ENCODE results near the gene PDLIM5. TPM values are rescaled to one million over a fixed set of nuclear protein-coding genes. Genes with fewer than 3 reads are reported as not detected.

The PDLIM5 gene
- total RNA-seq, 1 experiment from 2014 or later: 58.0 TPM

GRCh38 chr4:94545296-94545695 is 93.6 kb downstream of the PDLIM5 start:
- H3K27me3 Mint-ChIP-seq (ENCODE audit: low read depth): no peaks in the 10 kb centered on the region
- H2AK5ac ChIP-seq (ENCODE audit: insufficient read length, low read length): no peak overlapping the region
- no peak overlapping the region for H2BK120ac ChIP-seq (ENCODE audit: low read depth, low read length, poor library complexity, severe bottlenecking)
- H3K27ac Mint-ChIP-seq: no peak overlapping the region
- no peak overlapping the region for H3K4me3 Mint-ChIP-seq
- H4K5ac ChIP-seq (ENCODE audit: insufficient read length, low read depth, low read length): no peak overlapping the region
- no peaks in the 10 kb centered on the region for H3K23me2 ChIP-seq (ENCODE audit: insufficient read length, low read depth, low read length, poor library complexity, severe bottlenecking)
- H3K4me1 ChIP-seq (ENCODE audit: insufficient read depth, low read length): peaks cover 9% of the 10 kb centered on the region; the same call in 1 of the 2 replicates
- H3K4me2 ChIP-seq (ENCODE audit: insufficient read depth, insufficient read length, low read length): no peak overlapping the region
- no peak overlapping the region for H3K9ac ChIP-seq (ENCODE audit: extremely low read depth, insufficient read length, low read length)
- no peak overlapping the region for H2BK5ac ChIP-seq (ENCODE audit: insufficient read length, low read length)
- no peak overlapping the region for H4K91ac ChIP-seq (ENCODE audit: insufficient read length, low read depth, low read length)
- no peaks in the 10 kb centered on the region for H3K27me3 ChIP-seq (ENCODE audit: insufficient read depth, low read length)
- H3K4ac ChIP-seq (ENCODE audit: low read depth, low read length): no peak overlapping the region
- no peak overlapping the region for H2BK12ac ChIP-seq (ENCODE audit: insufficient read length, low read depth, low read length)
- no peaks in the 10 kb centered on the region for H4K20me1 ChIP-seq (ENCODE audit: control insufficient read depth, insufficient read depth, insufficient read length)
- TF ChIP-seq, protein P1, sequence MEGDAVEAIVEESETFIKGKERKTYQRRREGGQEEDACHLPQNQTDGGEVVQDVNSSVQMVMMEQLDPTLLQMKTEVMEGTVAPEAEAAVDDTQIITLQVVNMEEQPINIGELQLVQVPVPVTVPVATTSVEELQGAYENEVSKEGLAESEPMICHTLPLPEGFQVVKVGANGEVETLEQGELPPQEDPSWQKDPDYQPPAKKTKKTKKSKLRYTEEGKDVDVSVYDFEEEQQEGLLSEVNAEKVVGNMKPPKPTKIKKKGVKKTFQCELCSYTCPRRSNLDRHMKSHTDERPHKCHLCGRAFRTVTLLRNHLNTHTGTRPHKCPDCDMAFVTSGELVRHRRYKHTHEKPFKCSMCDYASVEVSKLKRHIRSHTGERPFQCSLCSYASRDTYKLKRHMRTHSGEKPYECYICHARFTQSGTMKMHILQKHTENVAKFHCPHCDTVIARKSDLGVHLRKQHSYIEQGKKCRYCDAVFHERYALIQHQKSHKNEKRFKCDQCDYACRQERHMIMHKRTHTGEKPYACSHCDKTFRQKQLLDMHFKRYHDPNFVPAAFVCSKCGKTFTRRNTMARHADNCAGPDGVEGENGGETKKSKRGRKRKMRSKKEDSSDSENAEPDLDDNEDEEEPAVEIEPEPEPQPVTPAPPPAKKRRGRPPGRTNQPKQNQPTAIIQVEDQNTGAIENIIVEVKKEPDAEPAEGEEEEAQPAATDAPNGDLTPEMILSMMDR (conservative IDR thresholded peaks at IDR 0.05): no peak
- no CpG with 5 or more reads among the region's 2 CpGs for WGBS (ENCODE audit: extremely low coverage, insufficient read length, low lambda C conversion rate)
- H3K56ac ChIP-seq (ENCODE audit: insufficient read length, low read depth, low read length): no peak overlapping the region
- no peak overlapping the region for H2AFZ ChIP-seq (ENCODE audit: low read length)
- H2BK15ac ChIP-seq (ENCODE audit: low read depth, low read length): no peak overlapping the region
- 0 out of 5 replicates have a peak, but pooled peaks cover 0 to 3% of the 10 kb centered on the region in 2 experiments for H3K9me3 Mint-ChIP-seq
- H3K79me1 ChIP-seq (ENCODE audit: insufficient read depth, low read depth, low read length, poor library complexity, severe bottlenecking): peaks cover 2% of the 10 kb centered on the region
- no peak overlapping the region for H3K18ac ChIP-seq (ENCODE audit: insufficient read length, low read depth, low read length)
- no peak overlapping the region for H3K27ac ChIP-seq (ENCODE audit: insufficient read length, low read depth, low read length)
- H4K8ac ChIP-seq (replicated peaks; ENCODE audit: insufficient read length, low read depth, low read length): no peak overlapping the region
- H3K79me2 ChIP-seq (ENCODE audit: insufficient read depth, low read length): no peaks in the 10 kb centered on the region
- H2BK20ac ChIP-seq (ENCODE audit: low read depth, low read length, poor library complexity, severe bottlenecking): no peak overlapping the region
- H3K4me1 Mint-ChIP-seq: peaks cover 29 to 34% of the 10 kb centered on the region in 2 experiments
- H3K23ac ChIP-seq (ENCODE audit: insufficient read length, low read depth, low read length): no peak overlapping the region
- H3T11ph ChIP-seq (ENCODE audit: low read length): no peak overlapping the region
- no peaks in the 10 kb centered on the region for H3K9me3 ChIP-seq (ENCODE audit: control insufficient read depth, low read depth, low read length)
- DNase-seq: no peak
- no peak overlapping the region for H3K14ac ChIP-seq (ENCODE audit: insufficient read depth, low read length)
- peaks cover 0 to 9% (median 2%) of the 10 kb centered on the region in 3 experiments; a peak in 4 of 7 replicates for H3K36me3 Mint-ChIP-seq (ENCODE audit: insufficient read depth in 1 of 3, low read depth in 3 of 3)

All from H9 (cell line).